Measurements from ENCODE around the gene DYRK1A.

DNA sequence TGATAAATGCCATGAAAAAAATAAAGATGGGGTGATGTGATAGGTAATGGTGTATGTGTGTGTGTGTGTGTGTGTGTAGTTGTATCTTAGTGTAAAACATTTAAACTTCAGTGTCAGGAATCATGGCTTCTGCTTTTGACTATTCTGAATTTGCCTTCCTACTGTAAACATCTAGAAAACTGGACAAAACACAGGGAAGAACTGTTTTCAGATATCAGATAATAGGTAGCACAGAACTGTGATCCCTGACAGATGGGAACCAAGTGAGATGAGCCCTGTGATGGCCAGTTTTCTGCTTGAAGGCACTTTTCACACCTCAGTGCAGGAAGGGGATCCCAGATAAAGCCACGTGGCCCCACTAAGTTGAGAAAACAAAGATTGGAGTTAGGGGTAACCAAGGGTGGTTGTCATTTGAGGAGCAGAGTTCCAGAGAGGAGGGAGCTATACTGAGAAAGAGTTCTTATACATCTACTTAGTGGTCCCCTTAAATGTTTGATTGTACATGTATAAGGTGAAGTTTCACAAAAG is 17.3 kb downstream of the DYRK1A start:
- TF ChIP-seq POLR2AphosphoS5 (IDR thresholded peaks at IDR 0.05; ENCODE audit: borderline replicate concordance, low read depth, low read length) (no peak), EZH2 (IDR thresholded peaks at IDR 0.05) (no peak), FOXP2 (optimal IDR thresholded peaks at IDR 0.05; ENCODE audit: control extremely low read depth, extremely low read length, insufficient read depth) (no peak)
